ENCODE data around the gene KAZN. TPM values are rescaled to one million over a fixed set of nuclear protein-coding genes. Genes with fewer than 3 reads are reported as not detected.

The KAZN gene
- total and polyA plus RNA-seq, 2 of the 8 experiments (the other 6 are each of a cell fraction or from before 2014, with no cell fraction given) = 3.7 to 11.8 TPM

- H3K4me1 ChIP-seq (replicated peaks in 1 of 4; ENCODE audit: control insufficient read depth in 3 of 4, insufficient read depth in 4 of 4, low read length in 3 of 4) = peaks cover 11 to 14% (median 13%) of the 10 kb centered on the region in 4 experiments
- 75% methylated on average over 11 of the region's 11 CpGs; no CpG with 5 or more reads in 1 of the 2 experiments for WGBS, 2 experiments (ENCODE audit: extremely low coverage in 1 of 2, insufficient coverage in 1 of 2, insufficient read length in 1 of 2, insufficient replicate concordance in 2 of 2, low coverage in 1 of 2, low lambda C conversion rate in 2 of 2, missing lambda C conversion rate in 1 of 2)
- no peak overlapping the region for H4K8ac ChIP-seq (ENCODE audit: extremely low read depth, insufficient read depth, low read length)
- no peak overlapping the region for H3K4ac ChIP-seq (replicated peaks; ENCODE audit: insufficient read length, low read depth, low read length)
- no peak overlapping the region for H3K56ac ChIP-seq (replicated peaks; ENCODE audit: insufficient read length, low read depth, low read length)
- H3K9ac ChIP-seq (replicated peaks in 1 of 4; ENCODE audit: extremely low read depth in 1 of 4, low read depth in 3 of 4, low read length in 3 of 4) = no peak overlapping the region
- POLR2A ChIA-PET (ENCODE audit: partially characterized antibody) = no interaction called here
- no peak overlapping the region for H3K14ac ChIP-seq (ENCODE audit: insufficient read length)
- H2BK5ac ChIP-seq (ENCODE audit: low read depth, low read length) = no peak overlapping the region
- FAIRE-seq (no peak), DNase-seq (ENCODE audit: low read depth in 1 of 2, low spot score in 2 of 2) (no peak)
- no peaks in the 10 kb centered on the region for H3K9me3 ChIP-seq (ENCODE audit: insufficient read depth in 2 of 2, low read depth in 1 of 2, low read length in 1 of 2)
- H2AK5ac ChIP-seq (ENCODE audit: low read depth, low read length) = peak overlapping the region; percentile 45; the same call in 1 of the 2 replicates
- H3K79me1 ChIP-seq (ENCODE audit: low read depth, low read length) = peaks cover 2% of the 10 kb centered on the region
- no peak overlapping the region for H3K4me3 ChIP-seq (ENCODE audit: extremely low read depth in 1 of 4, insufficient read depth in 2 of 4, low read depth in 3 of 4, low read length in 4 of 4)
- H3K18ac ChIP-seq (ENCODE audit: extremely low read depth, low read length) = peak overlapping the region; percentile 28; the same call in 1 of the 2 replicates
- H2BK20ac ChIP-seq (ENCODE audit: low read length) = no peak overlapping the region
- CTCF ChIA-PET (ENCODE audit: partially characterized antibody) = interaction anchor here (0.7 to 1.2 kb wide), 2 partner anchors 8 to 14 kb away, joined by 3 read pairs; no protein-coding TSS in a partner anchor
- H4K20me1 ChIP-seq (replicated peaks in 1 of 2; ENCODE audit: control insufficient read depth in 1 of 2, insufficient read depth in 2 of 2, low read length in 2 of 2) = peaks cover 0 to 4% of the 10 kb centered on the region in 2 experiments
- H3K23ac ChIP-seq (ENCODE audit: insufficient read length) = no peak overlapping the region
- H2BK120ac ChIP-seq (replicated peaks; ENCODE audit: low read depth, low read length) = no peak overlapping the region
- no peaks in the 10 kb centered on the region for H3K79me2 ChIP-seq (ENCODE audit: control insufficient read depth in 1 of 2, insufficient read depth in 2 of 2, low read length in 2 of 2)
- no peaks in the 10 kb centered on the region for H3K23me2 ChIP-seq (ENCODE audit: low read depth, low read length)
- peak overlapping the region; percentile 46 for H4K91ac ChIP-seq (replicated peaks; ENCODE audit: insufficient read length, low read length)
- no peaks in the 10 kb centered on the region for H3K36me3 ChIP-seq (ENCODE audit: control insufficient read depth in 2 of 4, insufficient read depth in 4 of 4, low read length in 3 of 4)
- H3K27me3 ChIP-seq (replicated peaks in 1 of 4; ENCODE audit: control insufficient read depth in 3 of 4, extremely low read depth in 1 of 4, insufficient read depth in 3 of 4, low read length in 3 of 4) = peaks cover 0 to 2% (median 0%) of the 10 kb centered on the region in 4 experiments; a peak in 1 of 7 replicates
- H2BK15ac ChIP-seq (ENCODE audit: low read length) = no peak overlapping the region; the same call in 1 of the 2 replicates
- no peak overlapping the region for H4K5ac ChIP-seq (ENCODE audit: insufficient read length, low read depth, low read length)
- peak overlapping the region; percentile 39; the same call in 1 of the 2 replicates for H2BK12ac ChIP-seq (ENCODE audit: low read depth, low read length)
- H3K27ac ChIP-seq (ENCODE audit: low read depth, low read length) = no peak overlapping the region
- H3K4me2 ChIP-seq (ENCODE audit: insufficient read depth in 1 of 2, low read depth in 2 of 2, low read length in 2 of 2) = no peak overlapping the region
- no peak for TF ChIP-seq POU5F1 (IDR thresholded peaks at IDR 0.05; ENCODE audit: low read depth, low read length)
- H2AFZ ChIP-seq (ENCODE audit: low read length) = no peak overlapping the region
These were observed 124.9 kb downstream of the KAZN start for GRCh38 chr1:14723401-14723800.
